Measurements from ENCODE around the gene TMEM163.
A peak's percentile ranks its signal among the peaks of the same experiment; 100 is the strongest.

Gene TMEM163

GRCh38 chr2:134670955-134671354 lies 47.8 kb downstream of the TMEM163 start:
- Mint-ChIP-seq H3K36me3 (ENCODE audit: low read depth) (no peaks in the 10 kb centered on the region), H3K9me3 (peaks cover 2% of the 10 kb centered on the region)
- TF ChIP-seq, protein P1, sequence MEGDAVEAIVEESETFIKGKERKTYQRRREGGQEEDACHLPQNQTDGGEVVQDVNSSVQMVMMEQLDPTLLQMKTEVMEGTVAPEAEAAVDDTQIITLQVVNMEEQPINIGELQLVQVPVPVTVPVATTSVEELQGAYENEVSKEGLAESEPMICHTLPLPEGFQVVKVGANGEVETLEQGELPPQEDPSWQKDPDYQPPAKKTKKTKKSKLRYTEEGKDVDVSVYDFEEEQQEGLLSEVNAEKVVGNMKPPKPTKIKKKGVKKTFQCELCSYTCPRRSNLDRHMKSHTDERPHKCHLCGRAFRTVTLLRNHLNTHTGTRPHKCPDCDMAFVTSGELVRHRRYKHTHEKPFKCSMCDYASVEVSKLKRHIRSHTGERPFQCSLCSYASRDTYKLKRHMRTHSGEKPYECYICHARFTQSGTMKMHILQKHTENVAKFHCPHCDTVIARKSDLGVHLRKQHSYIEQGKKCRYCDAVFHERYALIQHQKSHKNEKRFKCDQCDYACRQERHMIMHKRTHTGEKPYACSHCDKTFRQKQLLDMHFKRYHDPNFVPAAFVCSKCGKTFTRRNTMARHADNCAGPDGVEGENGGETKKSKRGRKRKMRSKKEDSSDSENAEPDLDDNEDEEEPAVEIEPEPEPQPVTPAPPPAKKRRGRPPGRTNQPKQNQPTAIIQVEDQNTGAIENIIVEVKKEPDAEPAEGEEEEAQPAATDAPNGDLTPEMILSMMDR (IDR thresholded peaks at IDR 0.05; ENCODE audit: unreplicated experiment in 3 of 3), result no peak

DNA sequence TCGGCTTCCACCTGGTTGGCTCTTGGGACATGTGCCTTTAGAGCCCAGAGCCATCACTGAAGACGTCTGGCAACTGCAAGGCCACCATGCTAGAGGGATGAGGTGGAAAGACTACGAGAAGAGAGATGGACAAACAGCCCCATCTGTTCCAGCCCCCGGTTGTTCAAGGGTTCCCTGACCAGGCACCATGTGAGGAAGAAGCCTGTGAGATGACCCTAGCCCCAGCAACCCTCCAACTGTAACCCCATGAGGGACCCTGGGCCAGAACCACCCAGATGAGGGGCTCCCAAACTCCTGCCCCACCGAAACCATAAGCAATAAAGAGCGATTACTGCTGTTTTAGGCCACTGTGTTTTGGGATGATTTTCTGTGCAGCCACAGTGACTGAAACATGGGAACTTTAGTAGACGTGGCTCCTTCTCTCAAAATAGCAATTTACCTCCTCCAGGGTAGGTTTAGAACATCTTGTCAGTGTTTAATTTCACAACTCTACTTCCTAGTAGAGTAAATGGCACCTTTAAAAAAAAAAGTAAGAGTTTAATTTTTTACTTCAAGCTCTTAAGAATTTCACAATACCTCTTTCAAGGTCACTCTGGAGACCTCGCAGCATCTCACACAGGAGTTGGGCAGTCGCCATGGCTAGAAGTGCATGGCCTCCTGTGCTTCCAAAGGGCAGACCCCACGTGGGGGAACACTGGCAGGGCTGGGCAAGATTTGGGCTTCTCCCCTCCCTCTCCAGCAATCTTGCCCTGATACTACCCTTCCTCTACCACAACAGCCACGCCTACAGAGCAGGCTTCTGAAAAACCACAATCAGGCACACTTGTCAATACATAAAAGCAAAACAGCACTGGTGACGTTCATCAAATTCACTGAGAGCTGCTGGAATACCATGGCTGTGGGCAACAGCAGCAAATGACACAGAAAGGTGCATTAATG lies 48.8 kb downstream of the TMEM163 start:
- H3K4me3 Mint-ChIP-seq, result no peak overlapping the region
- no peaks in the 10 kb centered on the region for H3K4me1 Mint-ChIP-seq
- H3K27ac Mint-ChIP-seq, result peak overlapping the region in 1 of 3 experiments; percentile 19
- TF ChIP-seq, protein P1 (IDR thresholded peaks at IDR 0.05; ENCODE audit: unreplicated experiment in 3 of 3), result no peak
- peaks cover 6% of the 10 kb centered on the region for H3K27me3 Mint-ChIP-seq (ENCODE audit: low read depth)
- no peaks in the 10 kb centered on the region for H3K36me3 Mint-ChIP-seq (ENCODE audit: low read depth)
- peaks cover 2% of the 10 kb centered on the region for H3K9me3 Mint-ChIP-seq

More at GRCh38 chr2:134670955-134671354, 47.8 kb downstream of the TMEM163 start:
- H3K4me1 Mint-ChIP-seq, result no peaks in the 10 kb centered on the region
- H3K27me3 Mint-ChIP-seq (ENCODE audit: low read depth), result peaks cover 6% of the 10 kb centered on the region
- no peak overlapping the region for H3K4me3 Mint-ChIP-seq
- H3K27ac Mint-ChIP-seq, result no peak overlapping the region

DNA sequence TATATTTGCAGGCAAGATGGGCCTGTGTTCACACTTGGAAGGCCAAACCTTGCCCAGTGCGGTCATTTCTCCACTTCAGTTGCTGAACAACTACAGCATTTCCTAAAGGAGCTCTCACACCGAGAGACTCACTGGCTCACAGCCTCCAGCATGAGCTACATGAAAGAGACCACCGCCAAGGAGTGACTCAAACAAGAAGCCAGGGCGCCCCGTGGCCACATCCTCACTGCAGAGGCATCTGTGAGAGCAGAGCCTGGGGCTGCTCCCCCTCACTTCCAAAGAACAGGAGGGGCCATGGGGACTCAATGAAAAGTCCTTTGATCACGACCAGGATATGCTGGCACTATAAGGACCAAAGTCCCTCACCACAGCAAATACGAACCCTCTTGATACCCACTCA lies 50.0 kb downstream of the TMEM163 start:
- Mint-ChIP-seq H3K4me3 (no peak overlapping the region), H3K9me3 (peaks cover 2% of the 10 kb centered on the region), H3K36me3 (ENCODE audit: low read depth) (no peaks in the 10 kb centered on the region), H3K4me1 (no peaks in the 10 kb centered on the region), H3K27me3 (ENCODE audit: low read depth) (peaks cover 6% of the 10 kb centered on the region), H3K27ac (no peak overlapping the region)
- TF ChIP-seq, protein P1 (IDR thresholded peaks at IDR 0.05; ENCODE audit: unreplicated experiment in 3 of 3), result no peak

- TF ChIP-seq, protein P1 (IDR thresholded peaks at IDR 0.05; ENCODE audit: unreplicated experiment in 3 of 3), result no peak
- Mint-ChIP-seq H3K4me1 (no peaks in the 10 kb centered on the region), H3K27ac (no peak overlapping the region), H3K27me3 (ENCODE audit: low read depth) (peaks cover 6% of the 10 kb centered on the region), H3K36me3 (ENCODE audit: low read depth) (no peaks in the 10 kb centered on the region), H3K9me3 (no peaks in the 10 kb centered on the region), H3K4me3 (no peak overlapping the region)
These were observed 51.3 kb downstream of the TMEM163 start for GRCh38 chr2:134667541-134667940.

DNA sequence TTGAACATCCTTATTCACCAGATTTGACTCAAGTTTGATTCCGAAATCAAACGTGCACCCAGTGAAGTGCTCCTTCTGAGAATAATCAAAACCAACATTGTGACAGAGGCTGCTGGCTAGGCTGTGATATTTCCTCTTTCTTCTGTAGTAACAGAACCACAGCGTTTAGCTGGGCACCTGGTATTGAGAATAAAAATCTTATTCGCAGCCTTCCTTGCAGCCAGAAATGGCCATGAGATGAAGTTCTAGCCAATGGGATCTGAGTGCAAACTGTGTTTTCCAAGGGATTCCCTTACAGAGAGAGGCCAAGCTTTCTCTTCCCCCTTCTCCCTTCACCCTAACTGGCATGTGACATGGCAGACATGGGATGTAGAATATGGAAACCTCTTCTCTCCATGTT lies 51.7 kb downstream of the TMEM163 start:
- peaks cover 6% of the 10 kb centered on the region for H3K27me3 Mint-ChIP-seq (ENCODE audit: low read depth)
- H3K36me3 Mint-ChIP-seq (ENCODE audit: low read depth), result no peaks in the 10 kb centered on the region
- TF ChIP-seq, protein P1 (IDR thresholded peaks at IDR 0.05; ENCODE audit: unreplicated experiment in 3 of 3), result no peak
- H3K4me1 Mint-ChIP-seq, result no peaks in the 10 kb centered on the region
- no peak overlapping the region for H3K4me3 Mint-ChIP-seq
- no peaks in the 10 kb centered on the region for H3K9me3 Mint-ChIP-seq
- H3K27ac Mint-ChIP-seq, result no peak overlapping the region

All from nephron (organoid).